Peyer's patch (tissue), 4 donors: ENCODE measurements around the gene CD300C.

Source experiments
- POLR2A ChIP-seq, 2 donors: fragments of 450-650 bp; IDR thresholded peaks; one replicate each; pipeline ENCODE4 v1.5.1; 2017; ENCODE audit warnings: antibody characterized with exemption in 2 of 2, mild to moderate bottlenecking in 2 of 2, moderate library complexity in 2 of 2
- TF ChIP-seq, protein P1 (sequence below), 6 experiments: fragments of 450-650 bp in 4 of 6; fragments of 200-600 bp in 2 of 6; sonication (generic) in 1 of 6; IDR thresholded peaks; one replicate each; pipeline ENCODE4 v1.5.1; 2017 to 2019; ENCODE audit warnings: antibody characterized with exemption in 6 of 6, mild to moderate bottlenecking in 3 of 6, moderate library complexity in 1 of 6

DNA sequence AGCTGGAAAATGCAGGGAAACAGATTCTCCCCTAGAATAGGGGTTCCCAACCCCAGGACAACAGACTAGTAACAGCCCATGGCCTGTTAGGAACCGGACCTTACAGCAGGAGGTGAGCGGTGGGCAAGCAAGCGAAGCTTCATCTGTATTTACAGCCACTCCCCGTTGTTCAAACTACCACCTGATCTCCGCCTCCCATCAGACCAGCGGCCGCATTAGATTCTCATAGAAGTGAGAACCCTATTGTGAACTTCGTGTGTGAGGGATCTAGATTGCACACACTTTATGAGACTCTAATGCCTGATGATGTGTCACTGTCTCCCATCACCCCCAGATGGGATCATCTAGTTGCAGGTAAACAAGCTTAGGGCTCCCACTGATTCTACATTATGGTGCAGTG is 18.2 kb downstream of the CD300C start:
- TF ChIP-seq, protein P1, sequence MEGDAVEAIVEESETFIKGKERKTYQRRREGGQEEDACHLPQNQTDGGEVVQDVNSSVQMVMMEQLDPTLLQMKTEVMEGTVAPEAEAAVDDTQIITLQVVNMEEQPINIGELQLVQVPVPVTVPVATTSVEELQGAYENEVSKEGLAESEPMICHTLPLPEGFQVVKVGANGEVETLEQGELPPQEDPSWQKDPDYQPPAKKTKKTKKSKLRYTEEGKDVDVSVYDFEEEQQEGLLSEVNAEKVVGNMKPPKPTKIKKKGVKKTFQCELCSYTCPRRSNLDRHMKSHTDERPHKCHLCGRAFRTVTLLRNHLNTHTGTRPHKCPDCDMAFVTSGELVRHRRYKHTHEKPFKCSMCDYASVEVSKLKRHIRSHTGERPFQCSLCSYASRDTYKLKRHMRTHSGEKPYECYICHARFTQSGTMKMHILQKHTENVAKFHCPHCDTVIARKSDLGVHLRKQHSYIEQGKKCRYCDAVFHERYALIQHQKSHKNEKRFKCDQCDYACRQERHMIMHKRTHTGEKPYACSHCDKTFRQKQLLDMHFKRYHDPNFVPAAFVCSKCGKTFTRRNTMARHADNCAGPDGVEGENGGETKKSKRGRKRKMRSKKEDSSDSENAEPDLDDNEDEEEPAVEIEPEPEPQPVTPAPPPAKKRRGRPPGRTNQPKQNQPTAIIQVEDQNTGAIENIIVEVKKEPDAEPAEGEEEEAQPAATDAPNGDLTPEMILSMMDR (IDR thresholded peaks at IDR 0.05): no peak
- no peak for TF ChIP-seq POLR2A (IDR thresholded peaks at IDR 0.05)
